ENCODE results near the gene SLC9A9. TPM values are rescaled to one million over a fixed set of nuclear protein-coding genes. Genes with fewer than 3 reads are reported as not detected.

The SLC9A9 gene
- total RNA-seq, 1 experiment from 2014 or later: 1.4 TPM

DNA sequence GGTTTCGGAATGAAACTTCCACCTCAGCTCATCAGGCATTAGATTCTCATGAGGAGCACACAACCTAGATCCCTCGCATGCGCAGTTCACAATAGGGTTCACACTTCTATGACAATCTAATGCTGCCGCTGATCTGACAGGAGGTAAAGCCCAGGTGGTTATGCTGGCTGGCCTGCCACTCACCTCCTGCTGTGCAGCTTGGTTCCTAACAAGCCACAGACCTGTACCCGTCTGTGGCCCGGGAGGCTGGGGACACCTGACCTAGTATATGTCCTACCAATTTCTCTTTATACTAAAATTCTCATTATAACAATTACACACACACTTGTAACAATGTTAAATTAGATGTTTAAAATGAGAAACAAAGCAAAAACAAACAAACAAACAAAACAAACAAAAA is 172.2 kb downstream of the SLC9A9 start:
- BruUV-seq (replicated peaks): no TSS peak
- no peak for TF ChIP-seq EZH2 (IDR thresholded peaks at IDR 0.05; ENCODE audit: borderline replicate concordance, low read depth, low read length, poor library complexity, severe bottlenecking)
- TF ChIP-seq, protein P1, sequence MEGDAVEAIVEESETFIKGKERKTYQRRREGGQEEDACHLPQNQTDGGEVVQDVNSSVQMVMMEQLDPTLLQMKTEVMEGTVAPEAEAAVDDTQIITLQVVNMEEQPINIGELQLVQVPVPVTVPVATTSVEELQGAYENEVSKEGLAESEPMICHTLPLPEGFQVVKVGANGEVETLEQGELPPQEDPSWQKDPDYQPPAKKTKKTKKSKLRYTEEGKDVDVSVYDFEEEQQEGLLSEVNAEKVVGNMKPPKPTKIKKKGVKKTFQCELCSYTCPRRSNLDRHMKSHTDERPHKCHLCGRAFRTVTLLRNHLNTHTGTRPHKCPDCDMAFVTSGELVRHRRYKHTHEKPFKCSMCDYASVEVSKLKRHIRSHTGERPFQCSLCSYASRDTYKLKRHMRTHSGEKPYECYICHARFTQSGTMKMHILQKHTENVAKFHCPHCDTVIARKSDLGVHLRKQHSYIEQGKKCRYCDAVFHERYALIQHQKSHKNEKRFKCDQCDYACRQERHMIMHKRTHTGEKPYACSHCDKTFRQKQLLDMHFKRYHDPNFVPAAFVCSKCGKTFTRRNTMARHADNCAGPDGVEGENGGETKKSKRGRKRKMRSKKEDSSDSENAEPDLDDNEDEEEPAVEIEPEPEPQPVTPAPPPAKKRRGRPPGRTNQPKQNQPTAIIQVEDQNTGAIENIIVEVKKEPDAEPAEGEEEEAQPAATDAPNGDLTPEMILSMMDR (conservative IDR thresholded peaks at IDR 0.05; ENCODE audit: low read depth, low read length): no peak
- H3K9me3 ChIP-seq (ENCODE audit: low read depth, low read length, poor library complexity, severe bottlenecking): no peaks in the 10 kb centered on the region
- CTCF ChIA-PET: no interaction called here
- no peak for DNase-seq (ENCODE audit: low spot score)
- intact Hi-C loops (cut with micrococcal nuclease; ENCODE audit: unreplicated experiment): loop anchor here (10.0 kb wide), 1 partner anchor 551 kb away; no protein-coding TSS in a partner anchor
- H3K27me3 ChIP-seq (replicated peaks; ENCODE audit: insufficient read depth, low read depth, low read length, poor library complexity): no peaks in the 10 kb centered on the region
- POLR2A ChIA-PET (ENCODE audit: low non-redundant PET): no interaction called here
- H3K27ac ChIP-seq (ENCODE audit: low read depth, low read length, poor library complexity, severe bottlenecking): no peak overlapping the region
- no peaks in the 10 kb centered on the region for H3K36me3 ChIP-seq (ENCODE audit: insufficient read depth, low read length, poor library complexity, severe bottlenecking)
- no peak overlapping the region for H3K4me3 ChIP-seq (ENCODE audit: low read depth, low read length, poor library complexity, severe bottlenecking)
- H3K4me1 ChIP-seq (ENCODE audit: insufficient read depth, low read length, poor library complexity, severe bottlenecking): no peaks in the 10 kb centered on the region

DNA sequence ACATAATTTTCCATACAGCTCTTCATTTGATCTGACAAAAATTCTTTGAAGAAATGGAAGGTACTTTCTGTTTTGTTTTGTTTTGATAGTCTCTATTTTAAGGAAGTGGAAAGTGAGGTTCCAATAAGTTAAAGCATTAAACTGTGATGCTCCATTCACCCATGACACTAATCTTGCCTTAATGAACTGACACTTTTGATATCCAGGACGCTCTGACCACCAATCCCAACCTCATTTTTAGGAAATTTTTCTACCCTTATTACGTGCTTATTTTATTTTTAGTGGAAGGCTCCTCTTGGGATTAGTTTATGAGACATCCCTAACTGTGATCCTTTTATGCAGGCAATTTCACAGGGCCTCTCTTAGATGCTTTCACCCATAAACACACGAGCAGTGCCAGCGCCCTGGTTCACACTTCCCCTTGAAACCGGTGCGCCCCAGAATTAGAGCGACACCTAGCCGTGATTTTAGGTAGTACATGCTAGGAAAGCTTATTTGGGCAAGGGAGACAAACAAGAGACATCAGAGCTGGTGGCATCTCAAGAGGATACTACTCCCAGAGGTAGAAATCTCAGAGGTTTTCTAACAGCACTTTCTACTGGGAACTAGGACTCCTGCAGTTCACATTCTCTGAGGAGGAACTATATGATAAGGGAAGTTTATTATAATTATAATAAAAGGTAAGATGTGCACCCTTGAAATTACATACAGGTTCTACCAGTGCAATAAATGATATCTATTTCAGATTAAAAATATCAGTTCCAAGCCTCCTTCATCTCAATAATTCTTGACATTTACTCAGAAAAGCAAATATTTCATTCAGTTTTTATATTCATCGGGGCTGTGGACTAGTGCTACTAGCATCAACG is 173.9 kb downstream of the SLC9A9 start:
- TF ChIP-seq EZH2 (IDR thresholded peaks at IDR 0.05; ENCODE audit: borderline replicate concordance, low read depth, low read length, poor library complexity, severe bottlenecking): no peak
- TF ChIP-seq, protein P1 (conservative IDR thresholded peaks at IDR 0.05; ENCODE audit: low read depth, low read length): peak; percentile 92
- no peak overlapping the region for H3K27ac ChIP-seq (ENCODE audit: low read depth, low read length, poor library complexity, severe bottlenecking)
- POLR2A ChIA-PET (ENCODE audit: low non-redundant PET): no interaction called here
- H3K9me3 ChIP-seq (ENCODE audit: low read depth, low read length, poor library complexity, severe bottlenecking): no peaks in the 10 kb centered on the region
- CTCF ChIA-PET: interaction anchor here (0.6 to 0.8 kb wide), 4 partner anchors 15 to 347 kb away, joined by 3 to 5 read pairs (median 4); no protein-coding TSS in a partner anchor
- peak; percentile 83 for DNase-seq (ENCODE audit: low spot score)
- no peaks in the 10 kb centered on the region for H3K27me3 ChIP-seq (replicated peaks; ENCODE audit: insufficient read depth, low read depth, low read length, poor library complexity)
- intact Hi-C loops (cut with micrococcal nuclease; ENCODE audit: unreplicated experiment): loop anchor here (10.0 kb wide), 1 partner anchor 550 kb away; no protein-coding TSS in a partner anchor
- no peaks in the 10 kb centered on the region for H3K36me3 ChIP-seq (ENCODE audit: insufficient read depth, low read length, poor library complexity, severe bottlenecking)
- H3K4me3 ChIP-seq (ENCODE audit: low read depth, low read length, poor library complexity, severe bottlenecking): no peak overlapping the region
- H3K4me1 ChIP-seq (ENCODE audit: insufficient read depth, low read length, poor library complexity, severe bottlenecking): no peaks in the 10 kb centered on the region
- no TSS peak for BruUV-seq (replicated peaks)

DNA sequence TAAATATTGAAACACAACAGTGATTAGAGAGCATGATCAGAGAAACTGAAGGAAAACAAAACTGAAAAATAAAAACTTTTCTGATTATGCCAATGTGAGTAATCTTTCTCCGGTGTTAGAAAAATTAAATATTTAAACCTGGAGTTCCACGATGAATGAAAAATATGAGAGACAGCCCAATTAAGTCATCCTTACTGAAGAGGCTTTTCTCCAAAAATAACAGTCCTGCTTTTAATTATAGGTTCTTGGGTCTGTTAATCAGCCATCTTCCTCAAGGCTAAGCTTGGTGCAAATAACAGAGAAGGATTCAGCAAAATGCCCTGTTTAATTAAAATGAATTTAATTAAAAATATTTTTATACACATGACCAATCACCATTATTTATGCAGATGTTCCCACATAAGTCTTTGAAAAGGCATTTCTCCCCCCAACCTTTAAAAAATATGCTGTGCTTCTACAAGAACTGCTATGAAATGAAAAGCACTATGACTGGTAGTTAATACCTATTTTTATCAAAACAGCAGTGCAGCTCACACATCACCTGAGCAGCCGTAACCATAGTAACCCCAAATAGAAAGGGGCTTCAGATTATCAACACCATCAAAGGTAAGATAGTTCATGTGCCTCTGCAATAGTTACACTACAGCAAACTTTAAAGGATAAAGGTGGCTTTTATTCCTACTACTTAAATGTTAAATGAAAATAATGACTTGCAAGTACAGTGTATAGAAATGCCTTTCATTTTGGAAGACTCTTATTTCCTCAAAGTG is 175.7 kb downstream of the SLC9A9 start:
- Histone ChIP-seq H3K27ac (ENCODE audit: low read depth, low read length, poor library complexity, severe bottlenecking) (no peak overlapping the region), H3K4me3 (ENCODE audit: low read depth, low read length, poor library complexity, severe bottlenecking) (no peak overlapping the region), H3K27me3 (replicated peaks; ENCODE audit: insufficient read depth, low read depth, low read length, poor library complexity) (no peaks in the 10 kb centered on the region), H3K4me1 (ENCODE audit: insufficient read depth, low read length, poor library complexity, severe bottlenecking) (no peaks in the 10 kb centered on the region), H3K36me3 (ENCODE audit: insufficient read depth, low read length, poor library complexity, severe bottlenecking) (no peaks in the 10 kb centered on the region), H3K9me3 (ENCODE audit: low read depth, low read length, poor library complexity, severe bottlenecking) (no peaks in the 10 kb centered on the region)
- BruUV-seq (replicated peaks): no TSS peak
- TF ChIP-seq, protein P1 (conservative IDR thresholded peaks at IDR 0.05; ENCODE audit: low read depth, low read length): no peak
- no peak for TF ChIP-seq EZH2 (IDR thresholded peaks at IDR 0.05; ENCODE audit: borderline replicate concordance, low read depth, low read length, poor library complexity, severe bottlenecking)
- intact Hi-C loops (cut with micrococcal nuclease; ENCODE audit: unreplicated experiment): loop anchor here (10.0 kb wide), 1 partner anchor 548 kb away; no protein-coding TSS in a partner anchor
- POLR2A ChIA-PET (ENCODE audit: low non-redundant PET): no interaction called here
- CTCF ChIA-PET: no interaction called here
- DNase-seq (ENCODE audit: low spot score): no peak
